Fibroblast of mammary gland (primary cell): ENCODE results near the gene TRAF3IP1.

ENCODE experiments used
- DNase-seq: peaks from one replicate; pipeline ENCODE4 v3.0.0-alpha.2; 2010; ENCODE audit warnings: low read depth
- H3K4me3 ChIP-seq: 2 replicates; pipeline ENCODE4 v1.5.1; 2011; ENCODE audit warnings: low read depth, mild to moderate bottlenecking, low read length, moderate library complexity; ENCODE audit not compliant: control insufficient read depth
- TF ChIP-seq, protein P1 (sequence below): conservative IDR thresholded peaks from 2 replicates; pipeline ENCODE4 v1.5.1; 2011; ENCODE audit warnings: low read depth, low read length, inconsistent platforms; ENCODE audit not compliant: control insufficient read depth, insufficient read depth

TRAF3IP1 gene

DNA sequence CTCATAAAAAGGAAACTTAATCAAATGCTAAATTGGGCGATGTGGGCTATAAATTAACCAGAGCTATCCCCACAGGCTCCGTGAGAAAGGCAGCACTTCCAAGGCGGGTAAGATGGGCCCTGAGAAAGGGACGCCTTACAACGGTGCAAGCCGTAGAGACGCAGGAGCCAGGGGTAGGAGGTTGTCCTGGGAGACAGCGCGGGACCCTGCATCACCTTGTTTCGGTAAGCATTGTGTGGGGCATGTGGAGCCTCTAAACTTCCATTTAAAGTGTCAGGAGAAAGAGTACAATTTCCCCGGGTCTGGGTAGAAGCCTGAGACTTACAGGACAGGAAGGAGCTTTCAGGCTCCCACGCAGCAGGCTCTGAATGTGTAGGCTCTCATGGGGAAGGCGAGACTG is 30.7 kb upstream of the TRAF3IP1 start:
- TF ChIP-seq, protein P1, sequence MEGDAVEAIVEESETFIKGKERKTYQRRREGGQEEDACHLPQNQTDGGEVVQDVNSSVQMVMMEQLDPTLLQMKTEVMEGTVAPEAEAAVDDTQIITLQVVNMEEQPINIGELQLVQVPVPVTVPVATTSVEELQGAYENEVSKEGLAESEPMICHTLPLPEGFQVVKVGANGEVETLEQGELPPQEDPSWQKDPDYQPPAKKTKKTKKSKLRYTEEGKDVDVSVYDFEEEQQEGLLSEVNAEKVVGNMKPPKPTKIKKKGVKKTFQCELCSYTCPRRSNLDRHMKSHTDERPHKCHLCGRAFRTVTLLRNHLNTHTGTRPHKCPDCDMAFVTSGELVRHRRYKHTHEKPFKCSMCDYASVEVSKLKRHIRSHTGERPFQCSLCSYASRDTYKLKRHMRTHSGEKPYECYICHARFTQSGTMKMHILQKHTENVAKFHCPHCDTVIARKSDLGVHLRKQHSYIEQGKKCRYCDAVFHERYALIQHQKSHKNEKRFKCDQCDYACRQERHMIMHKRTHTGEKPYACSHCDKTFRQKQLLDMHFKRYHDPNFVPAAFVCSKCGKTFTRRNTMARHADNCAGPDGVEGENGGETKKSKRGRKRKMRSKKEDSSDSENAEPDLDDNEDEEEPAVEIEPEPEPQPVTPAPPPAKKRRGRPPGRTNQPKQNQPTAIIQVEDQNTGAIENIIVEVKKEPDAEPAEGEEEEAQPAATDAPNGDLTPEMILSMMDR = no peak
- DNase-seq = no peak
- peak overlapping the region; percentile 46 for H3K4me3 ChIP-seq

DNA sequence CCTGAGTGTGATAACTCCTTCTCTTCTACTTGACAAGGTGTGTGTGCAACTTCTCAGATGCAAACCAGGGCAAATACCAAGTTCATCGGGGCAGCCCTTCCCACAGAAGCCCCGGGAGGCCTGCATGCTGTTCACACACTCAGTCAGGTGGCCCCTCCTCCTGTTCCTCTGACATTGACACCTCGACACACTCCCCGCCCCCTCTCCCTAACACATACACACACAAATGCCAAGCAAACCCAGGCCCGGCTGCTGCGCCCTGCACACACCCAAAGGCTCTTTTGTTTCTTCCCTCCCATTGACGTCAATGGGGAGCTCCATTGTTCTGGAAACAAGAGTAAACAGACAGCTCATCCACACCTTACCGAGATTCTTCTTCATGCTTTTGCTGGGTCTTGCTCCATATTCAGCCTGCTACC is 30.2 kb upstream of the TRAF3IP1 start:
- TF ChIP-seq, protein P1 = no peak
- H3K4me3 ChIP-seq = no peak overlapping the region
- DNase-seq = no peak

DNA sequence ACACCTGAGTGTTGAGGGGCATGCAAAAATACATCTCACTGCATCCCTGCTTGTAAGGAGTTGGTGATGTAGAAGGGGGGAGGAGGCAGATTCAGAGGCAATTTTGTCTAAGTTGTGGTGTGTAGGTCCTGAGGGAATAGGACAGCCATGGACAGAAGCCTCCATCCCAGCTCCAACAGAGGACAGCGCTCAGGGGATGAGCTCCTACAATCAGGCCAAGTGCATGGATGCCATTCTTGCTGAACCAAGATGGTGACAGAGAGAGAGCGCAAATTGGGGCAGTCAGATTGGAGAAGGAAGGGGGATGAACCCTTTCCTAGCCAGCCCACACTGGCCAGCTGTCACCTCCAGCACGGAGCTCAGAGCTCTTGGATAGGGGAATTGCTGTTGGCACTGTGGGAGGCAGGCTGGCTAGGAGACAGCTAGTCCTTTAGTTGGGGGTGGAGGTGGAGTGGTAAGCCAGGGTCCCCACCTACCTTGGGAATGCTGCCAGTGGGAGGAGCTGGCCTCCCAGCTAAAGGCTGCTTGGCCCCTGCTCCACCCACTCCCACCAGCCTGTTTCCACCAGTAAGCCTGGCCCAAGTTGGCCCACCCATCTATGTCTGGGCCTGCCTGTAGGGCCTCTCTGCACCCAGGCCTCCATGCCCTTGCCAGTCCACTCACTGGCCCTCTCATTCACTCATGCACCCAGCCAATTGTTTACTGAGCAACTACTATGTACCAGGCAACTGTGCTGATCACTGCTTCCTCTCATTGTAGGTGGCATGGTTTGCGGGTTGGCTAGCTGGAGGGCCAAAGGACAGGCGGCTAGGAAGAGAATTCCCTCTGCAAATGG is 29.4 kb upstream of the TRAF3IP1 start:
- no peak for DNase-seq
- TF ChIP-seq, protein P1 = no peak
- H3K4me3 ChIP-seq = no peak overlapping the region

DNA sequence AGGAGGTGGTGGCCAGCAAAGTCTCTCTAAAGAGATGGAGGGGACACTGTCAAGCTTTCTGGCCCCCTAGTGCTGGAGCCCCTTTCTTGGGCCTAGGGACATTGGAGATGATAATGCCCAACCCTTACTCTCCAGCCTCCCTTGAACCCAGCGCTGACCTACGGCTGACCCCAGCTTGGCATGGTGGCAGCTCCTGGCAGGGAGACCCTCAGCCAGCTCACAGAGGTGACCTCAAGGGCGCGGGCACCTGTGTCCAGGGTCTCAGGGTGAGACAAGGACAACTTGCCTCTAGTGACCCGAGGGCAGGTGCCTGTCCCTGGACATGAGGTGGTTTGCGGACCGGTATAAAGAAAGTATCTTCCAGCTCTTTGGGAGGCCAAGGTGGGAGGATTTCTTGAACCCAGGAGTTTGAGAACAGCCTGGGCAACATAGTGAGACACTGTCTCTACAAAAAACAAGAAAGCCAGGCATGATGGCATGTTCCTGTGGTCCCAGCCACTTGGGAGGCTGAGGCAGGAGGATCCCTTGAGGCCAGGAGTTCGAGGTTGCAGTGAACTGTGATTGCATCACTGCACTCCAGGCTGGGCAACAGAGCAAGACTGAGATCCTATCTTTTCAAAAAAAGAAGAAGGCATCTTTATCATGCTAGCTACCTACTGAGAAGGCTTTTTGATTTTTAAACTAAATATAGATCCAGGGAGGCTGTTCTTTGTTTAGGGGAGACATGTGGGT is 28.6 kb upstream of the TRAF3IP1 start:
- TF ChIP-seq, protein P1 = no peak
- DNase-seq = no peak
- H3K4me3 ChIP-seq = no peak overlapping the region

DNA sequence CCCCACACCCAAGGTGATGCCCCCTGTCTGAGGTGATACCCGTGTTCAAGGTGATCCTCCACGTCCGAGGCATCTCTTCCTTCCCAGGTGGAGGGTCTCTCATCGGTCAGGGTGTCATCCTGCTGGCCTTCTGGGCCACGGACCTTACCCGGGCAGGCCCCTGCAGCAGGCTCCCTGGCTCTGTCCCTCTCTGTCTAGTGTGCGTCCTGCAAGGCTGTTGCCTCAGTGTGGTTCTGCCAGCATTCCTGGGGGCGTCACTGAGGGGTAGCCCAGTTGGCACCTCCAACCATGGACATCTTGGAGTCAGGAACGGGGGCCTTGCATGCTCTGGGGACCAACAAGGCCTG is 26.3 kb upstream of the TRAF3IP1 start:
- no peak for DNase-seq
- H3K4me3 ChIP-seq = no peak overlapping the region
- TF ChIP-seq, protein P1 = no peak

DNA sequence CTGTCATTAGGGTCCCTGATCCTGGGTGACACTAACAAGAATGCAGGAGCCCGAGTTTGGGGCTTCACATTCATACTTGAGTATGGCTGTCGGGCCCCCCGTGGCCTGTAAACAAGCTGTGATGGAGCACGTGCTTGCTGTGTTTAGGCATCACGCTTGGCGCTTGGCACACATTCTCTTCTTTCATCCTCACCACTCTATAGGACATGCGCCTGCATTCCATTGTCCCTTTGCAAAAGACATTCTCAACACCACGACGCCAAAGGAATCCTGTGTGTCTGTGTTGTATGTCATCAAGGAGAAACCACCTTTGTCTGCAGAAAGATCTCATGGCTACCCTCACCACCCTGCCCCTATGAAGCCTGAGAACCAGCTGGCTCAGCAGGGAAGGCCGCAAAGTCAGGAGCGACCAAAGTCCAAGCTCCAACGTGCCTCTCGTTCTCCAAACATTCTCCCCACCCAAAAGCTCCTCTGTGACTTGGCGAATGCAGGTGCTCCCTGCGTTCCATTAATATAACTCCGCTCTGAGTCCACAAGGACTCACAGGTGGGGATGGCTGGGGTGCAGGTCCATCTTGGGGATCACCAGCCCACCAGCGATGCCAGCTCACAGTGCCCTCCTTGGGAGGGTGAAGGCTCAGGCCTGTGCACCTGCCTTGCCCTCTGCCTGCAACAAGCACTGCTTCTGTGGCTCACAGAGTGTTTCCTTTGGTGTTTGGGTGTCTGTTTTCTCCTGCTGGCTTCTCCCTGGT is 25.8 kb upstream of the TRAF3IP1 start:
- no peak overlapping the region for H3K4me3 ChIP-seq
- DNase-seq = no peak
- TF ChIP-seq, protein P1 = no peak
